OCI-LY3 (cell line): ENCODE data around the gene PLAAT1.

Experiments
- H2AFZ ChIP-seq: fragments of 200-600, 300-600 bp; shearing (Covaris generic); 2 replicates; pipeline ENCODE4 v1.6.0; 2014; ENCODE audit warnings: antibody characterized with exemption, low read depth, low read length
- H3K27ac ChIP-seq: fragments of 200-600, 300-600 bp; sonication (generic); 2 replicates; pipeline ENCODE4 v1.5.1; 2014; ENCODE audit warnings: mild to moderate bottlenecking, low read length, moderate library complexity, mixed read lengths
- H3K27me3 ChIP-seq: fragments of 200-600, 300-600 bp; sonication (generic); 2 replicates; pipeline ENCODE4 v1.6.1; 2014; ENCODE audit warnings: low read depth, low read length, mixed read lengths
- H3K36me3 ChIP-seq: fragments of 200-600, 300-600 bp; sonication (generic); replicated peaks from 2 replicates; pipeline ENCODE3; 2014; ENCODE audit warnings: low read depth, low read length, mixed read lengths
- H3K4me1 ChIP-seq: fragments of 300-600, 200-600 bp; sonication (generic); 2 replicates; pipeline ENCODE4 v1.6.1; 2014; ENCODE audit warnings: low read length, mixed read lengths
- H3K4me2 ChIP-seq: fragments of 200-600, 300-600 bp; sonication (generic); 2 replicates; pipeline ENCODE4 v1.6.1; 2014; ENCODE audit warnings: low read length, mixed read lengths
- H3K4me3 ChIP-seq: fragments of 300-600, 200-600 bp; sonication (generic); 2 replicates; pipeline ENCODE4 v1.5.1; 2014; ENCODE audit warnings: antibody characterized with exemption, mild to moderate bottlenecking, low read length, moderate library complexity
- H3K79me2 ChIP-seq: fragments of 300-600, 200-600 bp; shearing (Covaris generic); 2 replicates; pipeline ENCODE4 v1.6.1; 2014; ENCODE audit warnings: mild to moderate bottlenecking, low read length, mixed read lengths
- H3K9ac ChIP-seq: fragments of 300-600, 200-600 bp; shearing (Covaris generic); 2 replicates; pipeline ENCODE4 v1.6.0; 2014; ENCODE audit warnings: mild to moderate bottlenecking, low read length, moderate library complexity
- H3K9me3 ChIP-seq: fragments of 200-600, 300-600 bp; shearing (Covaris generic); 2 replicates; pipeline ENCODE4 v1.6.1; 2014; ENCODE audit warnings: low read length, mixed read lengths; ENCODE audit not compliant: insufficient read depth
- H4K20me1 ChIP-seq: fragments of 200-600, 300-600 bp; sonication (generic); 2 replicates; pipeline ENCODE4 v1.6.1; 2016; ENCODE audit warnings: low read length, mixed read lengths; ENCODE audit not compliant: insufficient read depth
- EZH2phosphoT487 ChIP-seq: fragments of 200-600 bp; shearing (Covaris generic); IDR thresholded peaks from 2 replicates; pipeline ENCODE4 v1.6.1; 2018; ENCODE audit warnings: antibody characterized with exemption, mixed run types, low read depth
- TF ChIP-seq, protein P1 (sequence below): fragments of 200-600, 300-600 bp; sonication (generic); IDR thresholded peaks from 2 replicates; pipeline ENCODE4 v1.5.1; 2014; ENCODE audit warnings: antibody characterized with exemption, low read length, low read depth

Gene PLAAT1

DNA sequence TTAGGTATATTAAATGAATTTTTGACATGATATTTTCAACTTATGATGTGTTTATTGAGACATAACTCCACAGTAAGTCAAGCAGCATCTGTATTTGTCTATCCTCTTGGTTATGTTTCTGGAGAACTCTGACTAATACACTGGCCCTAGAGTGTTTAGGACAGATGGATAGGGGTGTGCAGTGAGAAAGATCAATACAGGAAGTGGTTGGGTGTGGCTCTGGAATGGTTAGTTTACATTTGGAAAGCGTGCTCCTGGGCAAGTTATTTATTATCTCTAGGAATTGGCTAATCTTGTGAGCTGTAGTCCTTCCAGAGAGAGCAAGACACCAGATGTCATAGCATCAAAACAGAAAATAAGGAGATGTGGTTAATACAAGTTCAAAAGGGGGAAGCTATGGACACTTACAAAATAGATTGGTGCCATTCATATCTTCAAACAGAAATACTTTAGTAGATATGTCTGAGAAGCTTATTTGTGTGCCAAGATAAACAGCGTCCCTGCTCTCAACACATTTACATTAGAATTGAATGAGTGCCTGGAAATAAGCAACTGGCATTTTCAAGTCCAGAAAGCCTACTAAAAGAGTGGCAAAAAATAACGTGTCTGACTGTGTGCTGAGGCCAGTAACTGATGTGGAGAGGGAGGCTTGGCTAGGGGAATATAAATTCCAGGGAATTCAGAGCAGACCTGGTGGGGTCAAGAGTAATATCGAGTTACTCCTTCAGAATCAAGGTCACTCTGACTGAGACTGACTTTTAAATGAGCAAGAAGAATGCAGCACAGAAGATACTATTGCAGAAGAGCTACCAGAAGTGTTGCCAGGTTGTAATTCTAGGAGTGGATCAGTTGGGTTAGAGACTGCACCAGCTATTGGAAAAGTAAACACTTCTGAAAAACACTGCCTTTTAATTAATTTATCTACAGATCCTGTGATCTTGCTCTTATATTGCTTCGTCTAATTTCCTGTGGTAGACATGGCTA, 33.4 kb upstream of the PLAAT1 start:
- H3K36me3 ChIP-seq, result no peaks in the 10 kb centered on the region
- TF ChIP-seq, protein P1, sequence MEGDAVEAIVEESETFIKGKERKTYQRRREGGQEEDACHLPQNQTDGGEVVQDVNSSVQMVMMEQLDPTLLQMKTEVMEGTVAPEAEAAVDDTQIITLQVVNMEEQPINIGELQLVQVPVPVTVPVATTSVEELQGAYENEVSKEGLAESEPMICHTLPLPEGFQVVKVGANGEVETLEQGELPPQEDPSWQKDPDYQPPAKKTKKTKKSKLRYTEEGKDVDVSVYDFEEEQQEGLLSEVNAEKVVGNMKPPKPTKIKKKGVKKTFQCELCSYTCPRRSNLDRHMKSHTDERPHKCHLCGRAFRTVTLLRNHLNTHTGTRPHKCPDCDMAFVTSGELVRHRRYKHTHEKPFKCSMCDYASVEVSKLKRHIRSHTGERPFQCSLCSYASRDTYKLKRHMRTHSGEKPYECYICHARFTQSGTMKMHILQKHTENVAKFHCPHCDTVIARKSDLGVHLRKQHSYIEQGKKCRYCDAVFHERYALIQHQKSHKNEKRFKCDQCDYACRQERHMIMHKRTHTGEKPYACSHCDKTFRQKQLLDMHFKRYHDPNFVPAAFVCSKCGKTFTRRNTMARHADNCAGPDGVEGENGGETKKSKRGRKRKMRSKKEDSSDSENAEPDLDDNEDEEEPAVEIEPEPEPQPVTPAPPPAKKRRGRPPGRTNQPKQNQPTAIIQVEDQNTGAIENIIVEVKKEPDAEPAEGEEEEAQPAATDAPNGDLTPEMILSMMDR, result no peak
- no peak for TF ChIP-seq EZH2phosphoT487
- H3K79me2 ChIP-seq, result no peaks in the 10 kb centered on the region
- H2AFZ ChIP-seq, result no peak overlapping the region
- no peak overlapping the region for H3K4me2 ChIP-seq
- no peak overlapping the region for H3K9ac ChIP-seq
- H3K4me1 ChIP-seq, result no peaks in the 10 kb centered on the region
- no peak overlapping the region for H3K27ac ChIP-seq
- no peaks in the 10 kb centered on the region for H3K27me3 ChIP-seq
- H4K20me1 ChIP-seq, result no peaks in the 10 kb centered on the region
- no peak overlapping the region for H3K4me3 ChIP-seq
- H3K9me3 ChIP-seq, result no peaks in the 10 kb centered on the region

- no peak overlapping the region for H3K4me2 ChIP-seq
- no peak overlapping the region for H3K4me3 ChIP-seq
- H3K9me3 ChIP-seq, result no peaks in the 10 kb centered on the region
- TF ChIP-seq, protein P1, result no peak
- no peak for TF ChIP-seq EZH2phosphoT487
- no peaks in the 10 kb centered on the region for H3K4me1 ChIP-seq
- no peaks in the 10 kb centered on the region for H3K27me3 ChIP-seq
- H3K36me3 ChIP-seq, result no peaks in the 10 kb centered on the region
- H4K20me1 ChIP-seq, result no peaks in the 10 kb centered on the region
- no peaks in the 10 kb centered on the region for H3K79me2 ChIP-seq
- H2AFZ ChIP-seq, result no peak overlapping the region
- no peak overlapping the region for H3K27ac ChIP-seq
- no peak overlapping the region for H3K9ac ChIP-seq
Measured at GRCh38 chr3:193210618-193211017, 30.4 kb upstream of the PLAAT1 start.

DNA sequence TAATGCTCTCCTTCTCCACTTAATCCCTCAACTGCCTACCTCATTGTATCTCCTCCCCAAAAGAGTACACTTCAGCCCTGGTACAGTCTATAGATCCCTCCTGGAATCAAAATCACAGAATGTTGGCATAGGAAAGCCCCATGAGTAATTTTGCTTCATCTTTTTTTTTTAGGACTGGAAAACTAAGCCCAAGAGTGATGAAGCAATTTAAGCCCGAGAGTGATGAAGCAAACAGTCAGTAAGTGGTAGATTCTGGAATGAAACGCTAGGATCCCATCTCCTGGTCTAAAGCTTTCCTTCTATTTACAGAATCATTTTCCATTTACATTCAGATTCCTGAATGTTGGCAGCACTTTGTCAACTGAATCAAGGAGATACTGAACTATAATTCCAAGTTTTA, 29.8 kb upstream of the PLAAT1 start:
- no peaks in the 10 kb centered on the region for H3K4me1 ChIP-seq
- no peak overlapping the region for H3K27ac ChIP-seq
- H3K4me3 ChIP-seq, result no peak overlapping the region
- no peaks in the 10 kb centered on the region for H3K27me3 ChIP-seq
- H3K9ac ChIP-seq, result no peak overlapping the region
- H3K36me3 ChIP-seq, result no peaks in the 10 kb centered on the region
- no peak overlapping the region for H3K4me2 ChIP-seq
- H3K9me3 ChIP-seq, result no peaks in the 10 kb centered on the region
- no peaks in the 10 kb centered on the region for H3K79me2 ChIP-seq
- H2AFZ ChIP-seq, result no peak overlapping the region
- TF ChIP-seq EZH2phosphoT487, result no peak
- TF ChIP-seq, protein P1, result no peak
- no peaks in the 10 kb centered on the region for H4K20me1 ChIP-seq

DNA sequence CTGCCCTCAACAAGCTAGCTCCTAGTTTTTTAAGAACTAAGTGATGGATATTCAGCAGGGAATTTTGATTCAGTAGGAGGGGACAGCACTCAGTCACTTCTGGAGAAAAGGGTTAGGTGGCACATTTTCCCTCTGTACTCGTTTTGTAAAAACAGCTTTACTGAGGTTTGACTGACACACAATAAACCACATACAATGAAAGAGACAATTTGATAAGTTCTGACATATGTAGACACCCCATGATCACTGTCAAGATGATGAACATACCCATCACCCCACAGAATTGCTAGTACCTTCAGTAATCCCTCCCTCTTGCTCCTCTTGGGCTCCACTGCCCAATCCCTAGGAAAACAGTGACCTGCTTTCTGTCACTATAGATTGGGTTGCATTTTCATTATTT, 29.0 kb upstream of the PLAAT1 start:
- Histone ChIP-seq H4K20me1 (no peaks in the 10 kb centered on the region), H3K4me1 (no peaks in the 10 kb centered on the region), H3K9me3 (no peaks in the 10 kb centered on the region), H2AFZ (no peak overlapping the region), H3K36me3 (no peaks in the 10 kb centered on the region), H3K27ac (no peak overlapping the region), H3K4me3 (no peak overlapping the region), H3K9ac (no peak overlapping the region), H3K27me3 (no peaks in the 10 kb centered on the region), H3K79me2 (no peaks in the 10 kb centered on the region), H3K4me2 (no peak overlapping the region)
- TF ChIP-seq EZH2phosphoT487, result no peak
